HL-60 (cell line): ENCODE measurements around the gene ANAPC15.
"Not testable (repeated sequence)": the region's sequence is repeated elsewhere in the genome, so short reads cannot be mapped to it uniquely, and the experiment has no call there.

Experiments used
- DNase-seq, 2 experiments: peaks; one replicate each; pipeline ENCODE4 v3.0.0-alpha.2; 2010 to 2020; ENCODE audit warnings: low read depth in 1 of 2, low spot score in 1 of 2
- H3K27ac ChIP-seq: fragments of 250-450 bp; sonication (Bioruptor Pico); replicated peaks from 2 replicates; pipeline ENCODE4 v1.5.1; 2020; ENCODE audit warnings: mild to moderate bottlenecking, moderate library complexity
- H3K27me3 ChIP-seq: fragments of 250-450 bp; sonication (Bioruptor Pico); 2 replicates; pipeline ENCODE4 v1.5.1; 2021; ENCODE audit warnings: mild to moderate bottlenecking, moderate library complexity; ENCODE audit not compliant: insufficient read depth, poor library complexity, severe bottlenecking
- H3K4me3 ChIP-seq: replicated peaks from 2 replicates; pipeline ENCODE4 v1.5.1; 2011; ENCODE audit warnings: mild to moderate bottlenecking, control low read depth, low read length; ENCODE audit not compliant: insufficient read depth
- GABPA ChIP-seq: IDR thresholded peaks from 2 replicates; pipeline ENCODE4 v1.6.1; 2012; ENCODE audit warnings: low read depth
- POLR2AphosphoS5 ChIP-seq: IDR thresholded peaks from 2 replicates; pipeline ENCODE4 v1.6.1; 2012; ENCODE audit warnings: low read depth
- SPI1 ChIP-seq: IDR thresholded peaks from 2 replicates; pipeline ENCODE4 v1.6.1; 2012; ENCODE audit warnings: low read depth, mild to moderate bottlenecking, borderline replicate concordance
- TF ChIP-seq, protein P1 (sequence below): IDR thresholded peaks from 2 replicates; pipeline ENCODE4 v1.6.1; 2012; ENCODE audit warnings: low read depth; ENCODE audit not compliant: insufficient replicate concordance
- TF ChIP-seq, protein P2 (sequence below): IDR thresholded peaks from one replicate; pipeline ENCODE4 v1.5.1; 2011; ENCODE audit warnings: low read length, control low read depth, inconsistent platforms; ENCODE audit not compliant: insufficient read depth

Gene ANAPC15

DNA sequence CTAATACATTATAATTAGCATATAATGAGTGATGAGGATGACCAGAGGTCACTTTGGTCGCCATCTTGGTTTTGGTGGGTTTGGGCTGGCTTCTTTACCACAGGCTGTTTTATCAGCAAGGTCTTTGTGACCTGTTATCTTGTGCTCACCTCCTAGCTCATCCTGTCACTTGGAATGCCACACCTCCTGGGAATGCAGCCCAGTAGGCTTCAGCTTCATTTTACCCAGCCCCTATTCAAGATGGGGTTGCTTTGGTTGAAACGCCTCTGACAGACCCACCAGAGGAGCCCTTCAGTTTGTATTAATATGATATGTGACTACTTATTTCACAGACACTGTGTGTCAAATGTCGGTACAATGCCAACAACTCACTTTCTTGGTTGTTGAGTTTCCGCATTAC lies 43.3 kb upstream of the ANAPC15 start:
- no peak overlapping the region for H3K4me3 ChIP-seq
- no peak for TF ChIP-seq POLR2AphosphoS5
- TF ChIP-seq, protein P1, sequence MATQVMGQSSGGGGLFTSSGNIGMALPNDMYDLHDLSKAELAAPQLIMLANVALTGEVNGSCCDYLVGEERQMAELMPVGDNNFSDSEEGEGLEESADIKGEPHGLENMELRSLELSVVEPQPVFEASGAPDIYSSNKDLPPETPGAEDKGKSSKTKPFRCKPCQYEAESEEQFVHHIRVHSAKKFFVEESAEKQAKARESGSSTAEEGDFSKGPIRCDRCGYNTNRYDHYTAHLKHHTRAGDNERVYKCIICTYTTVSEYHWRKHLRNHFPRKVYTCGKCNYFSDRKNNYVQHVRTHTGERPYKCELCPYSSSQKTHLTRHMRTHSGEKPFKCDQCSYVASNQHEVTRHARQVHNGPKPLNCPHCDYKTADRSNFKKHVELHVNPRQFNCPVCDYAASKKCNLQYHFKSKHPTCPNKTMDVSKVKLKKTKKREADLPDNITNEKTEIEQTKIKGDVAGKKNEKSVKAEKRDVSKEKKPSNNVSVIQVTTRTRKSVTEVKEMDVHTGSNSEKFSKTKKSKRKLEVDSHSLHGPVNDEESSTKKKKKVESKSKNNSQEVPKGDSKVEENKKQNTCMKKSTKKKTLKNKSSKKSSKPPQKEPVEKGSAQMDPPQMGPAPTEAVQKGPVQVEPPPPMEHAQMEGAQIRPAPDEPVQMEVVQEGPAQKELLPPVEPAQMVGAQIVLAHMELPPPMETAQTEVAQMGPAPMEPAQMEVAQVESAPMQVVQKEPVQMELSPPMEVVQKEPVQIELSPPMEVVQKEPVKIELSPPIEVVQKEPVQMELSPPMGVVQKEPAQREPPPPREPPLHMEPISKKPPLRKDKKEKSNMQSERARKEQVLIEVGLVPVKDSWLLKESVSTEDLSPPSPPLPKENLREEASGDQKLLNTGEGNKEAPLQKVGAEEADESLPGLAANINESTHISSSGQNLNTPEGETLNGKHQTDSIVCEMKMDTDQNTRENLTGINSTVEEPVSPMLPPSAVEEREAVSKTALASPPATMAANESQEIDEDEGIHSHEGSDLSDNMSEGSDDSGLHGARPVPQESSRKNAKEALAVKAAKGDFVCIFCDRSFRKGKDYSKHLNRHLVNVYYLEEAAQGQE, result no peak
- no peak for DNase-seq

GRCh38 chr11:72154816-72155215 lies 42.3 kb upstream of the ANAPC15 start:
- Histone ChIP-seq H3K4me3 (no peak overlapping the region), H3K27me3 (no peaks in the 10 kb centered on the region), H3K27ac (no peak overlapping the region)
- TF ChIP-seq GABPA (no peak), POLR2AphosphoS5 (no peak), SPI1 (no peak)
- TF ChIP-seq, protein P2, sequence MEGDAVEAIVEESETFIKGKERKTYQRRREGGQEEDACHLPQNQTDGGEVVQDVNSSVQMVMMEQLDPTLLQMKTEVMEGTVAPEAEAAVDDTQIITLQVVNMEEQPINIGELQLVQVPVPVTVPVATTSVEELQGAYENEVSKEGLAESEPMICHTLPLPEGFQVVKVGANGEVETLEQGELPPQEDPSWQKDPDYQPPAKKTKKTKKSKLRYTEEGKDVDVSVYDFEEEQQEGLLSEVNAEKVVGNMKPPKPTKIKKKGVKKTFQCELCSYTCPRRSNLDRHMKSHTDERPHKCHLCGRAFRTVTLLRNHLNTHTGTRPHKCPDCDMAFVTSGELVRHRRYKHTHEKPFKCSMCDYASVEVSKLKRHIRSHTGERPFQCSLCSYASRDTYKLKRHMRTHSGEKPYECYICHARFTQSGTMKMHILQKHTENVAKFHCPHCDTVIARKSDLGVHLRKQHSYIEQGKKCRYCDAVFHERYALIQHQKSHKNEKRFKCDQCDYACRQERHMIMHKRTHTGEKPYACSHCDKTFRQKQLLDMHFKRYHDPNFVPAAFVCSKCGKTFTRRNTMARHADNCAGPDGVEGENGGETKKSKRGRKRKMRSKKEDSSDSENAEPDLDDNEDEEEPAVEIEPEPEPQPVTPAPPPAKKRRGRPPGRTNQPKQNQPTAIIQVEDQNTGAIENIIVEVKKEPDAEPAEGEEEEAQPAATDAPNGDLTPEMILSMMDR, result no peak
- TF ChIP-seq, protein P1, result no peak
- DNase-seq, result no peak

More for the DNA sequence above, 43.3 kb upstream of the ANAPC15 start:
- Histone ChIP-seq H3K27ac (no peak overlapping the region), H3K27me3 (no peaks in the 10 kb centered on the region)

DNA sequence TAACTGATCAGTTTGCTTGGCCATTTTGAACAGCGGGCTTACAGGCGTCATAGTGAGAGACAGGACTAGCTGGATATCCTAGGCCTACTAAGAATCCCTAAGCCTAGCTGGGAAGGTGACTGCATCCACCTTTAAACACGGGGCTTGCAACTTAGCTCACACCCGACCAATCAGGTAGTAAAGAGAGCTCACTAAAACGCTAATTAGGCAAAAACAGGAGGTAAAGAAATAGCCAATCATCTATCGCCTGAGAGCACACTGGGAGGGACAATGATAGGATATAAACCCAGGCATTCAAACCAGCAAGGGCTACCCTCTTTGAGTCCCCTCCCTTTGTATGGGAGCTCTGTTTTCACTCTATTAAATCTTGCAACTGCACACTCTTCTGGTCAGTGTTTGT lies 41.4 kb upstream of the ANAPC15 start:
- not testable (repeated sequence) for H3K27me3 ChIP-seq, H3K4me3 ChIP-seq, DNase-seq, H3K27ac ChIP-seq

GRCh38 chr11:72150882-72151281 lies 38.4 kb upstream of the ANAPC15 start:
- no peak for DNase-seq
- Histone ChIP-seq H3K27me3 (no peaks in the 10 kb centered on the region), H3K4me3 (no peak overlapping the region), H3K27ac (no peak overlapping the region)
- TF ChIP-seq GABPA, result no peak
- no peak for TF ChIP-seq SPI1
- TF ChIP-seq, protein P1, result no peak
- TF ChIP-seq POLR2AphosphoS5, result no peak
- TF ChIP-seq, protein P2, result no peak
